Prostate gland (tissue), 2 donors: ENCODE data around the gene ANXA2.

Experiments used
- CTCF ChIP-seq, 4 experiments: fragments of 200-600 bp in 2 of 4; fragments of 450-650 bp in 2 of 4; sonication (generic) in 2 of 4; IDR thresholded peaks; 1 replicate in 3 of 4; 2 replicates in 1 of 4; pipeline ENCODE4 v1.5.1; 2016 to 2019; ENCODE audit warnings: antibody characterized with exemption in 4 of 4, mild to moderate bottlenecking in 2 of 4, moderate library complexity in 2 of 4
- POLR2A ChIP-seq: fragments of 450-650 bp; IDR thresholded peaks from one replicate; pipeline ENCODE4 v1.6.1; 2016; ENCODE audit warnings: antibody characterized with exemption, mild to moderate bottlenecking
- POLR2AphosphoS5 ChIP-seq: sonication (generic); formaldehyde crosslinking; IDR thresholded peaks from one replicate; pipeline ENCODE4 v1.6.1; 2017; ENCODE audit warnings: antibody characterized with exemption

DNA sequence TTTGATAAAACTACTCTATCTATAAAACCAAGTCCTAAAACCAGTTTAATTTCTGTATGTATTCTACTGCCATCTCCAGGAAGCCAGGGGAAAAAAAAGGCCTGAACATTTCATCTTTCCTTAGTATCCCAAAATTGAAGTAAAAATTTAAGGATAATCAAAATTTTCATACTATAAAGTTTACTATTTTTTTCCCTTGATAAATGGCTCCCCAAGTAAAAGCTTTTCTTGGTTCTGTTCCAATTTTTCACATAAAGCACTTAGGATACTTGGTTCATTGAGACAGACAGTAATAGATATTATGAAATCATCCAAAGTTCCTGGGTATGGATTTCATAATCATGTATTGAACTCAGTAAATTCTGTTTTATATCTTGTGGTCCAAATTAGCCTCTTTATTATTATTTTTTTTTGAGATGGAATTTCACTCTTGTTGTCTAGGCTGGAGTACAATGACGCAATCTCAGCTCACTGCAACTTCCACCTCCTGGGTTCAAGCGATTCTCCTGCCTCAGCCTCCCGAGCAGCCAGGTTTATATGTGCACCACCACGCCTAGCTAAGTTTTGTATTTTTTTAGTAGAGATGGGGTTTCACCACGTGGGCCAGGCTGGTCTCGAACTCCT, 46.6 kb upstream of the ANXA2 start:
- TF ChIP-seq POLR2A (no peak), CTCF (IDR thresholded peaks at IDR 0.05) (peak in 3 of 4 experiments; percentile 47 to 74 (median 71)), POLR2AphosphoS5 (no peak)
